GM21723 (cell line): ENCODE data around the gene SLC35A1.
"Not testable (repeated sequence)": the region's sequence is repeated elsewhere in the genome, so short reads cannot be mapped to it uniquely, and the experiment has no call there.

Experiments used
- ATAC-seq: cut with Tn5 transposase; IDR thresholded peaks from one replicate; pipeline ENCODE4 v1.9.1; 2021; ENCODE audit warnings: mild to moderate bottlenecking, moderate library complexity; ENCODE audit not compliant: unreplicated experiment

Gene SLC35A1, protein sequence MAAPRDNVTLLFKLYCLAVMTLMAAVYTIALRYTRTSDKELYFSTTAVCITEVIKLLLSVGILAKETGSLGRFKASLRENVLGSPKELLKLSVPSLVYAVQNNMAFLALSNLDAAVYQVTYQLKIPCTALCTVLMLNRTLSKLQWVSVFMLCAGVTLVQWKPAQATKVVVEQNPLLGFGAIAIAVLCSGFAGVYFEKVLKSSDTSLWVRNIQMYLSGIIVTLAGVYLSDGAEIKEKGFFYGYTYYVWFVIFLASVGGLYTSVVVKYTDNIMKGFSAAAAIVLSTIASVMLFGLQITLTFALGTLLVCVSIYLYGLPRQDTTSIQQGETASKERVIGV

GRCh38 chr6:87472525-87473418 is at the start of gene SLC35A1:
SLC35A1 (plus strand) TSS chr6:87472974; CDS start chr6:87473004, 30 bp downstream.
- peak; percentile 96 for ATAC-seq

DNA sequence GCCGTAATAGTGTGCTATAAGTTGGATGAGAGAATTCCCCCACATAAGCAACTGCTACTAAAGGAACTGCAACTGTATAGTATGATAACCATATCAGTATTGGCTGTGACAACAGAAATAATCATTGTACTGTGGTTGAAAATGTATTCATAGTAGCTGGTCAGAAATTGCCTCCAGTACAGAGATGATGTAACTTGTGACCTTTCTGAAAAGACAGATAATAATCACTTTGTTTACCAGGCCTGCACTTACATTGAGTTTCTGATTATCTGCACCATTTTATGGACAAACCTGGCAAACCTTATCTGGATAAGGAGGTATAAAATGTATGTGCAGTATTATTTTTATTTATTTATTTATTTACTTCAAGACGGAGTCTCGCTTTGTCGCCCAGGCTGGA is 46.0 kb upstream of the SLC35A1 start:
- ATAC-seq, result no peak

GRCh38 chr6:87430499-87430898 is 42.3 kb upstream of the SLC35A1 start:
- no peak for ATAC-seq

DNA sequence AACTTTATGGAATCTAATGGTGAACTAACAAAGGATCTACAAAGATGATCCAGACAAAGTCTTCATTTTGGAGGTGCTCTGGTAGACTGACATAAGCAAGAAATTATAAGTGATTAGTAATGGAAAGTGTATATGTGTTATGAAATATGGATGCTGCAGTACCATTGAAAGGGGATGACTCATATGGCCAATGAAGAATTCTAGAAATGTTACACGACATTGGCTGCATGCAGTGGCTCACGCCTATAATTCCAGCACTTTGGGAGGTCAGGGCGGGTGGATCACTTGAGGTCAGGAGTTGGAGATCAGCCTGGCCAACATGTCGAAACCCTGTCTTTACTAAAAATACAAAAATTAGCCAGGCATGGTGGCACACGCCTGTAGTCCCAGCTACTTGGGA is 41.5 kb upstream of the SLC35A1 start:
- ATAC-seq, result no peak

DNA sequence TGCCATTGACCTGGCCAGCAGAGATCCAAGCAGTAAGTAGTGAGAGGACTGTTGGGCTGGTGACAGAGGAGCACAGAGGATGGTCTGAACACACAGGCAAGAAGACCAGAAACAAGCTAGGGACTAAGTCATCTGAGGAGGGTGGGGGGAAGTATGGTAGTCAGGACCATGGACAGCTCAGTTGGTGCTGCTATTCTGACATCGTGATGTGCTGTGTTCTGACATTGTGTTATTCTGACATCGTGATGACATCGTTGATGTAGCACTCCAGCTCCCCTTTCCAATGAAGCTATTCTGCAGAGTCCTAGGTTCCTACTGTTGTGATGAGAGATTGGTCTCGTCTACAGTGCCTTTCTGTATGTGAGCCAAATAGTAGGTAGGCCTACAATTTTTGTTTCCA is 36.3 kb upstream of the SLC35A1 start:
- peak; percentile 73 for ATAC-seq

DNA sequence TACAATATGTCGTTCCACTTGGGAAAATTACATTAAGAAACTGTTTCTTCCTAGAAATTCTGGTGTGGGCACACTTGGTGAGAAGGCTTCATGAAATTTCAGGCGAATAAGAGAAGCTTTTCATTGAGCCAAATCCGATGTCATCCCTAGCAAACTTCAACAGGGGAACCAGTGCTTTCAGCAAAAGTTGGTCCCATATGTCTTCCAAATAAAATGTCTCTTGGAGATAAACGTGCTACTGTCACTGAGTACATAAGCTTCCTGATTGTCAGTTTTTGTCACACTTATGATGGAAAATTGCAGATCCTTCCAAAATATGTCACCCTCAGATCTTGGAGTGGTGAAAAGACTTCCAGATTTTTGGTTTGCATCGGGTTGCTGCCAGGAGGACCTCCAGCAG is 31.1 kb upstream of the SLC35A1 start:
- no peak for ATAC-seq

GRCh38 chr6:87444362-87444761 is 28.4 kb upstream of the SLC35A1 start:
- no peak for ATAC-seq

DNA sequence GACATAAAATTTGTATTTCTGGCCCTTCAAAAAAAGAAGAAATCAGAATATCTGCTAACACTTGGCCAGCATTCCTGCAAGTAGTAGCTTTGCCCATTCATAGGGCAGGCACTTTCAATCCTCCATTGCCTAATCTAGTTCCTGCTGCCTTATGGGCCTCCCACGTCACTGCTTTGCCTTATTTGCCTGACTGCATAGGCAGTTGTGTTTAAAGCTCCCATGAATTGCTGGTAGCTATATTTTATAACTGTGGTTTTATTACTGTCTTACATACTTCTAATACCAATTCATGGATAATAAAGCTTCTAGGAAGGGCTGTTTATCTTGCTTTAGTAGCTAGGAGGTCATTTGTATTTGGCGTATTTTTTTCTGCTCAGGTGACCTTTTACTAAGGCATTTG is 7.7 kb upstream of the SLC35A1 start:
- ATAC-seq, result no peak

DNA sequence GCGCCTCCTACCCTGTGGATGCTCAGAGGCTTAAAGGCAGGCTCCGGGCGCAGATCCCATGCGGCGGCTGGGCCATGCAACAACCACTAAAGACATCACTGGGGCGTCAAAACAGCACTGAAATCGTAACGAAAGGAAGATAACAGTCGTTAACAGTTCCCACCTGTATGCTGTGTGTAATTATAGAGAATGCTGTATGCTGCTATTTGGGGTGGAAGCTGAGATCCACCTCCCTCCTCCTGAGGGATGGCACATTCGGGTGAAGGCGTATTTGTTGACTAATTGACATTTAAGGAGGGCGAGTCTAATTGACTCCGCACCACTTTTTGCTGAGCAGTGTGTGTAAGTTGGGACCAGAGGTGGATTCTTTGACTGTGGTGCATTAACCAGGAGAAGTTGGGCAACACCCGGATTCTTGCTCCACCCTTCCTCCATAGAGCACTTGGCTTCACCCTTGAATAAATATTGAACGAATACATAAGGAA is 687 bp downstream of the SLC35A1 start:
- peak; percentile 74 for ATAC-seq

- no peak for ATAC-seq
Observed at GRCh38 chr6:87481931-87482330, 9.2 kb downstream of the SLC35A1 start.

DNA sequence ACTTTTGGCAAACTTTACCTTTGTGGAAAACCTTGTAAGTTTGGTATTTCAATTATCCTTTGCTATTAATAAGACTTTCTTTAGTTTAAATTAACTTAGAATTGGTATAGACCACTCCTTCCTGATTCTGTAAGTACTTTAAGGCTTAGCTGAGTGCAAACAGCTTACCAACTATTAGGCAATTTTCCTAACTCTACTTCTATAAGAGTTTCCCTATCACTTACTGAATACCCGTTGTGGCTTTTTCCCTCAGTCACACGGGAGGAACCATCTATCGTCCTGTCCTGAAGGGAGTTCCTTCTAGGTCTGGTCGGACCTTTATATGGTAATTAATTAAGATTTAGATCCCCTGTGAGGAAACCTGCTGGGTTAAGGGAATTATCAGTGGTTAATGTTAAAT is 9.6 kb downstream of the SLC35A1 start:
- ATAC-seq, result no peak

DNA sequence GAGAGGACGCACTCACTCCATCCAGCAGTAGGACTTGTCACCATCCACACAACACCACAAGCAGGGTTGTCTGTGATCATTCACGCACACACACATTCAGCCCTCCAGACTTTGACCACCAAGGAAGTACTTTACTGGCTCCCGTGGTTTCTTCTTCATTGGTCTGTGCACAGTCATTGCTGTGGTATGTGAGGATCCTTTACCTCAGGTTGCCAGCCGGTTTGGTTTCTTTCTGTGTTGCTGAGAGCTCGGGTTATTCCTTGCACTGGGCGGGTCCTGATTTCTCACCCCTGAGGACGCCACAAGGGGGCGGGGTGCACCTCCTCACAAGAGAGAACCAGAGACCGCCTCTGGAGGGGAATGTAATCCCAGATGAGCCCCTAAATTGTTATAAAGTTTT is 11.2 kb downstream of the SLC35A1 start:
- no peak for ATAC-seq

GRCh38 chr6:87484491-87484890 is 11.7 kb downstream of the SLC35A1 start:
- ATAC-seq, result no peak

DNA sequence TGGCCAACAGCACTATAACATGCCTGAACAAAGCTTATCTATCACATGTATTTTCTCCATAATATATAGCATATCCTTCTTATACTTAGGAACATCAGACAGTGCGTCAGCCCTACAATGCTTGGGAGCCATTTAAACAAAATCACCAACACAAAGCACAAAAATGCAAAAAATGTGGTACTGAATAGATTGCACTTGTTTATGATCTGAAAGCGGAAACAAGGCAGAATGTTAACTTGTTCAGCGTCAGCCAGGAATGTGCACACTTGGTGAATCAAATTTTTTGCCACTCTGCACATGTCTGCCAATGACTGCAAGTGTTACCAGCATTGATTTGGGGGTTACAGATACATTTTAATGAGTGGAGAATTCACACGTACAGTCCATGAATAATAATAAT is 14.8 kb downstream of the SLC35A1 start:
- no peak for ATAC-seq

DNA sequence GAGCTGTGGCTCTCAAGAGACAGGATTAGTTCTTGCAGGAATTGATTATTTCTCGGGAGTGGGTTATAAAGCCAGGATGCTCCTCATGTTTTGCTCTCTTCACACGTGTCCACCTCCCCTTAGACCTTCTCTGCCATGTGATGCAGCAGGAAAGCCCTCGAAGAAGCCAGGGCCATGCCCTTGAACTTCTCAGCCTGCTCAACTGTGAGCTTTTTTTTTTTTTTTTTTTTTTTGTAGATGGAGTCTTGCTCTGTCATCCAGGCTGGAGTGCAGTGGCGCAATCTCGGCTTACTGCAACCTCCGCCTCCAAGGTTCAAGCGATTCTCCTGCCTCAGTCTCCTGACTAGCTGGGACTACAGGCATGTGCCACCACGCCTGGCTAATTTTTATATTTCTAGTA is 16.6 kb downstream of the SLC35A1 start:
- not testable (repeated sequence) for ATAC-seq

GRCh38 chr6:87494761-87495422 is 22.1 kb downstream of the SLC35A1 start:
- ATAC-seq, result peak; percentile 89

DNA sequence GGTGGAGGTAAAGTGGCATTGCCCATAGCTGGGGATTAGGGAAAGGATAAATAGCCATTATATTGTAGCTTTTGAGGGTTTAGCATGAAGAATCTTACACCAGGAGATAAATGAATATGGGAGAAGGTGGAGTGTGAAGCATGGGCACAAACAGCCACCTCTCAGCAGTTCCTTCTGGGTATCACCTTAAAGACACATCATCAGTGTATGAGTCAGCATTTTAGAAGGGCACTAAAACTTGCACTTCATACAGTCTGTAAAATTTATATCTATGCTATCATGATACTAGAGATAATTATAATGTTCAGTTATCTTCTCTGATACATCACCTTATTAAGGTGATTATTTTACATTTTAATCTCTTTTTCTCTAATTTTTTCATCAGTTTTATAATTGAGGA is 25.3 kb downstream of the SLC35A1 start:
- ATAC-seq, result no peak

- ATAC-seq, result no peak
Observed at GRCh38 chr6:87501809-87502572, 29.2 kb downstream of the SLC35A1 start.

DNA sequence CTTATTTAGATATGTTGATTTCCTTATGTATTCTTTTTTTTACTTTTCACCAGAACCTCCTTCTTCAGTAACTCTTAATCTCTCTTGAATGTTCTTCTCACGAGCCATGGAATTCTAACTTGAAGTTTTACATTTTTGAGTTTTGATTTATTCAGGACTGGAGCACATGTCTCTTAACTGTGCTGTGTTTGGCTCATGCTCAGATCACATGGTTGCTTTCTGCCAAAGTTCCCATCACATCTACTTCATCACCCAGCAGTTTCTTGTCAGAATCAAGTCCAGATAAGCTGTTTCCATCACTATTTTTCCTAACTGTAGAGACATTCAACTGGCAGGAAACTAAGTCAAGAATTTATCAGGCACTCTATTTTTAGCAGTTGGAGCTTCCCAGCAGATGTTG is 31.7 kb downstream of the SLC35A1 start:
- no peak for ATAC-seq

- ATAC-seq, result no peak
Observed at GRCh38 chr6:87514831-87515230, 42.1 kb downstream of the SLC35A1 start.

DNA sequence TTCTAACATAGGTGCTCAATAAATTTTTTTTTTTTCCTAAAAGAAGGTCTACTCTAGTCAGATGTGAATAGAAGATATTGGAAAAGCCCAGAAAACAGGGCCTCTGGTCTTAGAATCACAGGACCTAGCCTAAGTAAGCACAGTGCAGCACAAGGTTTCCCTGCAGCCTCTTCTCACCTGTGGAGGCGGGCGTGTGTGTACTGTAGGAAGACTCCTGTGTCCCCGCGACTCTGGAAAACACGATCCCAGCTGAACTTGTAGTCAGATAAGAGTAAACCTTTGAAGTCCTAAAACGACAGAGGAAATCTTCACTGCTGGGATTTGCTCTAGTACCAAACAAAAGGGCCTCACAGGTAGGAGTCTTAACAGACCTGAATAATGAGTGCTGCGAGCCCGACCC is 45.7 kb downstream of the SLC35A1 start:
- no peak for ATAC-seq
